HepG2 (cell line): Measurements from ENCODE around the gene PTPRN. TPM values are rescaled to one million over a fixed set of nuclear protein-coding genes. Genes with fewer than 3 reads are reported as not detected.

Experiments
- AKNA ChIP-seq: sonication (generic); formaldehyde crosslinking; IDR thresholded peaks from 2 replicates; pipeline ENCODE4 v1.4.0; 2020; ENCODE audit warnings: missing genetic modification reagents, borderline replicate concordance
- BCL6 ChIP-seq: IDR thresholded peaks from 2 replicates; pipeline ENCODE4 v1.6.1; 2016; ENCODE audit warnings: missing genetic modification reagents, missing compliant biosample characterization
- CREM ChIP-seq, 2 experiments: sonication (generic) in 1 of 2; formaldehyde crosslinking in 1 of 2; IDR thresholded peaks; 2 replicates each; pipeline versions ENCODE4 v1.4.0 to v1.6.1; 2016 to 2020; ENCODE audit warnings: antibody characterized with exemption in 1 of 2, mild to moderate bottlenecking in 1 of 2, missing genetic modification reagents in 1 of 2
- E2F5 ChIP-seq: sonication (generic); formaldehyde crosslinking; conservative IDR thresholded peaks from 2 replicates; pipeline ENCODE4 v1.4.0; 2020; ENCODE audit warnings: missing genetic modification reagents
- FOXK2 ChIP-seq: fragments of 450-650 bp; IDR thresholded peaks from 2 replicates; pipeline ENCODE4 v1.6.1; 2016
- HNRNPK ChIP-seq: fragments of 200-400 bp; formaldehyde crosslinking; IDR thresholded peaks from 2 replicates; pipeline ENCODE4 v1.6.1; 2018; ENCODE audit warnings: low read length, low read depth, moderate library complexity, mild to moderate bottlenecking; ENCODE audit not compliant: poor library complexity, severe bottlenecking
- HOXA7 ChIP-seq: sonication (generic); formaldehyde crosslinking; IDR thresholded peaks from 2 replicates; pipeline ENCODE4 v1.8.1; 2022; ENCODE audit warnings: mild to moderate bottlenecking, missing genetic modification reagents, moderate library complexity
- KDM1A ChIP-seq: IDR thresholded peaks from 2 replicates; pipeline ENCODE4 v1.6.1; 2016; ENCODE audit warnings: missing compliant biosample characterization
- MEF2D ChIP-seq: sonication (generic); formaldehyde crosslinking; IDR thresholded peaks from 2 replicates; pipeline ENCODE4 v1.5.1; 2020; ENCODE audit warnings: mild to moderate bottlenecking, missing genetic modification reagents
- NAIF1 ChIP-seq: sonication (generic); formaldehyde crosslinking; IDR thresholded peaks from 2 replicates; pipeline ENCODE4 v1.5.0; 2020; ENCODE audit warnings: mild to moderate bottlenecking, missing genetic modification reagents, borderline replicate concordance
- PPARG ChIP-seq: conservative IDR thresholded peaks from 2 replicates; pipeline ENCODE4 v1.6.1; 2016; ENCODE audit warnings: missing biosample characterization, missing genetic modification reagents
- RELA ChIP-seq: sonication (generic); formaldehyde crosslinking; IDR thresholded peaks from 2 replicates; pipeline ENCODE4 v1.4.0; 2020; ENCODE audit warnings: missing genetic modification reagents
- SIX1 ChIP-seq: sonication (generic); formaldehyde crosslinking; IDR thresholded peaks from 2 replicates; pipeline ENCODE4 v1.4.0; 2020; ENCODE audit warnings: missing genetic modification reagents, borderline replicate concordance
- SRSF4 ChIP-seq: fragments of 200-400 bp; formaldehyde crosslinking; IDR thresholded peaks from one replicate; pipeline ENCODE4 v1.6.1; 2018; ENCODE audit warnings: mild to moderate bottlenecking, low read depth, low read length, moderate library complexity; ENCODE audit not compliant: poor library complexity, severe bottlenecking
- XRCC5 ChIP-seq: fragments of 200-400 bp; formaldehyde crosslinking; optimal IDR thresholded peaks from 2 replicates; pipeline ENCODE3; 2017; ENCODE audit warnings: mild to moderate bottlenecking, low read length
- ZFP82 ChIP-seq: sonication (generic); formaldehyde crosslinking; IDR thresholded peaks from 2 replicates; pipeline ENCODE4 v1.5.1; 2020; ENCODE audit warnings: mild to moderate bottlenecking, missing genetic modification reagents, borderline replicate concordance
- ZKSCAN8 ChIP-seq: IDR thresholded peaks from 2 replicates; pipeline ENCODE4 v1.6.1; 2016; ENCODE audit warnings: borderline replicate concordance, missing genetic modification reagents, missing compliant biosample characterization
- ZNF138 ChIP-seq: sonication (generic); formaldehyde crosslinking; IDR thresholded peaks from 2 replicates; pipeline ENCODE4 v1.5.0; 2020; ENCODE audit warnings: mild to moderate bottlenecking, low read depth, missing genetic modification reagents
- ZNF577 ChIP-seq: sonication (generic); formaldehyde crosslinking; IDR thresholded peaks from 2 replicates; pipeline ENCODE4 v1.4.0; 2020; ENCODE audit warnings: mild to moderate bottlenecking, low read depth, missing genetic modification reagents, borderline replicate concordance
- ZNF678 ChIP-seq: sonication (generic); formaldehyde crosslinking; IDR thresholded peaks from 2 replicates; pipeline ENCODE4 v1.4.0; 2020; ENCODE audit warnings: mild to moderate bottlenecking, missing genetic modification reagents
- ZNF879 ChIP-seq: sonication (generic); formaldehyde crosslinking; IDR thresholded peaks from 2 replicates; pipeline ENCODE4 v1.8.1; 2023; ENCODE audit warnings: missing genetic modification reagents
- polyA plus RNA-seq, 8 experiments: library from polyadenylated mRNA; depleted of rRNA in 3 of 8; stranded (reverse) in 7 of 8; unstranded in 1 of 8; fragments of >200 nt; fragmentation: Illumina TruSeq in 4 of 8; extraction: Trizol in 4 of 8; gene quantifications; 2 replicates each; pipeline versions ENCODE4 v1.2.1 to v1.2.3, GENCODE V29; 2011 to 2016; ENCODE audit warnings: low read depth in 4 of 8, missing spikeins in 1 of 8, mixed read lengths in 1 of 8; ENCODE audit not compliant: insufficient read depth in 1 of 8
- total RNA-seq, 5 experiments: library from RNA; depleted of rRNA; stranded (reverse); fragments of >200 nt; fragmentation: Illumina TruSeq; extraction: Trizol; gene quantifications; 2 replicates each; pipeline ENCODE4 v1.2.3, GENCODE V29; 2016; ENCODE audit warnings: low read depth in 1 of 5
- TF ChIP-seq, protein P1 (sequence below): sonication (generic); formaldehyde crosslinking; IDR thresholded peaks from 2 replicates; pipeline ENCODE4 v1.4.0; 2020; ENCODE audit warnings: missing genetic modification reagents

The PTPRN gene
- total and polyA plus RNA-seq, 2 of the 13 experiments (the other 11 are each of a cell fraction or from before 2014, with no cell fraction given), result 0.26 TPM; not detected in 1

DNA sequence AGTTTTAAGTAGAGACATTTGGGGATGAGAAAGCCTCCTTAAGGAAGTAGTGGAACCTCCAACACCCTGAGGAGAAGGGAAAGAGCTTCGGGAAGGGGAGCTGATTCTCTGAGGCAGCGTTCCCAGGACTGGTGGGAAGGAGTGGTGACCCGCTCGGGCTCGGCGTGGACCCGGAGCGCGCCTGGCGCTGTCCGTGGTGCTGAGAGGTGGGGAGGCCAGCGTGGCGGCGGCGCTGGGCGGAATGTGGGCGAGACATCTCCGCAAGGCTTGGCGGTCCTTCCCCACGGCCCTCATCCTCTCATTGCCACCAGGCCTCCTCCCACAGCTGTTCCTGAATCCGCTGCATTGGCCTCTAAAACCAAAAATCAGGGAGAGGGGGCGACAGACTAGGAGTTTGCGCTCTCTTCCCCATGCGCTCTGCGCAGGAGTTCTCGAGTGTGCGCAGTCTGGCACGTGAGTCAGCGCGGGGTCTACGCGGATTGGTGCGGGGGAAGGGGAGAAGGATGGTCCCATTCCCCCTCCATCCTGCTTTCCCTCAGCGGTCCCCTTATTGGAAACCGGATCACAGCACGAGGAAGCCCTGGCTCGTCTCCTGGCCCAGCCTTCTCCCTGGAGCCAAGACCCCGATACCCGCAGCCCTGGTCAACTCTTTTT, 22.5 kb upstream of the PTPRN start (continued):
- no peak for TF ChIP-seq AKNA (CRISPR knock-in tag)
- no peak for TF ChIP-seq FOXK2
- TF ChIP-seq ZFP82 (CRISPR knock-in tag), result no peak
- TF ChIP-seq HNRNPK, result no peak
- 0 out of 2 replicates have a peak, but pooled peaks have one; percentile 87 for TF ChIP-seq ZNF678
- peak; percentile 85 for TF ChIP-seq MEF2D (CRISPR knock-in tag)
- TF ChIP-seq XRCC5, result no peak
- TF ChIP-seq, protein P1, sequence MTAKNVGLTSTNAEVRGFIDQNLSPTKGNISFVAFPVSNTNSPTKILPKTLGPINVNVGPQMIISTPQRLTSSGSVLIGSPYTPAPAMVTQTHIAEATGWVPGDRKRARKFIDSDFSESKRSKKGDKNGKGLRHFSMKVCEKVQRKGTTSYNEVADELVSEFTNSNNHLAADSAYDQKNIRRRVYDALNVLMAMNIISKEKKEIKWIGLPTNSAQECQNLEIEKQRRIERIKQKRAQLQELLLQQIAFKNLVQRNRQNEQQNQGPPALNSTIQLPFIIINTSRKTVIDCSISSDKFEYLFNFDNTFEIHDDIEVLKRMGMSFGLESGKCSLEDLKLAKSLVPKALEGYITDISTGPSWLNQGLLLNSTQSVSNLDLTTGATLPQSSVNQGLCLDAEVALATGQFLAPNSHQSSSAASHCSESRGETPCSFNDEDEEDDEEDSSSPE (CRISPR knock-in tag), result no peak
- TF ChIP-seq ZNF879, result no peak
- no peak for TF ChIP-seq SIX1
- no peak for TF ChIP-seq KDM1A
- no peak for TF ChIP-seq CREM (IDR thresholded peaks at IDR 0.05)
- TF ChIP-seq CREM (CRISPR knock-in tag; IDR thresholded peaks at IDR 0.05), result 0 out of 2 replicates have a peak, but pooled peaks have one; percentile 23
- peak; percentile 54; the same call in 1 of the 2 replicates for TF ChIP-seq PPARG (CRISPR knock-in tag)
- TF ChIP-seq HOXA7 (CRISPR knock-in tag), result no peak
- TF ChIP-seq NAIF1 (CRISPR knock-in tag), result no peak
- TF ChIP-seq RELA (CRISPR knock-in tag), result no peak
- TF ChIP-seq ZNF577 (CRISPR knock-in tag), result no peak
- 0 out of 2 replicates have a peak, but pooled peaks have one; percentile 66 for TF ChIP-seq ZKSCAN8 (CRISPR knock-in tag)
- TF ChIP-seq ZNF138 (CRISPR knock-in tag), result no peak
- no peak; the same call in 1 of the 2 replicates for TF ChIP-seq E2F5 (CRISPR knock-in tag)
- TF ChIP-seq SRSF4, result no peak
- peak; percentile 63; the same call in 1 of the 2 replicates for TF ChIP-seq BCL6 (CRISPR knock-in tag)
